Fibroblast of lung (primary cell): ENCODE results near the gene SEC31B. TPM values are rescaled to one million over a fixed set of nuclear protein-coding genes. Genes with fewer than 3 reads are reported as not detected.

Experiments used
- DNase-seq, 2 donors: peaks; one replicate each; pipeline versions ENCODE4 v3.0.0 to v3.0.0-alpha.2; 2010; ENCODE audit warnings: low read depth in 2 of 2
- H2AFZ ChIP-seq: 2 replicates; pipeline ENCODE4 v1.5.1; 2012; ENCODE audit warnings: low read length, control low read depth, inconsistent platforms
- H3K27ac ChIP-seq: 2 replicates; pipeline ENCODE4 v1.5.1; 2011; ENCODE audit warnings: low read length, control low read depth; ENCODE audit not compliant: insufficient read depth
- H3K27me3 ChIP-seq: 2 replicates; pipeline ENCODE4 v1.5.1; 2011; ENCODE audit warnings: mild to moderate bottlenecking, low read length; ENCODE audit not compliant: control insufficient read depth, insufficient read depth
- H3K36me3 ChIP-seq: 2 replicates; pipeline ENCODE4 v1.5.1; 2011; ENCODE audit warnings: low read length; ENCODE audit not compliant: control insufficient read depth, insufficient read depth
- H3K4me1 ChIP-seq: 2 replicates; pipeline ENCODE4 v1.5.1; 2011; ENCODE audit warnings: low read length; ENCODE audit not compliant: control insufficient read depth, insufficient read depth; ENCODE audit errors: extremely low read depth
- H3K4me2 ChIP-seq: 2 replicates; pipeline ENCODE4 v1.5.1; 2011; ENCODE audit warnings: low read length, control low read depth; ENCODE audit not compliant: insufficient read depth; ENCODE audit errors: extremely low read depth
- H3K4me3 ChIP-seq, 4 experiments: fragments of 200-600 bp in 1 of 4; sonication (generic) in 1 of 4; replicated peaks in 1 of 4; 2 replicates each; pipeline ENCODE4 v1.5.1; 2011 to 2016; ENCODE audit warnings: low read length in 4 of 4, low read depth in 3 of 4, mild to moderate bottlenecking in 3 of 4, control low read depth in 2 of 4, inconsistent platforms in 1 of 4, mixed read lengths in 1 of 4; ENCODE audit not compliant: insufficient read depth in 1 of 4; ENCODE audit errors: control extremely low read depth in 1 of 4
- H3K79me2 ChIP-seq: 2 replicates; pipeline ENCODE4 v1.5.1; 2012; ENCODE audit warnings: mild to moderate bottlenecking, low read length, inconsistent platforms; ENCODE audit not compliant: control insufficient read depth, insufficient read depth
- H3K9ac ChIP-seq: 2 replicates; pipeline ENCODE4 v1.5.1; 2011; ENCODE audit warnings: mild to moderate bottlenecking, low read length, control low read depth; ENCODE audit not compliant: insufficient read depth
- H3K9me3 ChIP-seq: 2 replicates; pipeline ENCODE4 v1.5.1; 2012; ENCODE audit warnings: low read depth, low read length; ENCODE audit not compliant: control insufficient read depth, insufficient read depth
- H4K20me1 ChIP-seq: 2 replicates; pipeline ENCODE4 v1.5.1; 2011; ENCODE audit warnings: low read length; ENCODE audit not compliant: control insufficient read depth, insufficient read depth; ENCODE audit errors: extremely low read depth
- EZH2 ChIP-seq: IDR thresholded peaks from 2 replicates; pipeline ENCODE4 v1.5.1; 2012; ENCODE audit warnings: low read length, control low read depth, mild to moderate bottlenecking; ENCODE audit errors: missing control alignments
- polyA minus RNA-seq: library from RNA; depleted of rRNA, polyadenylated mRNA; stranded (reverse); fragments of >200 nt; gene quantifications from 2 replicates; pipeline ENCODE4 v1.2.3, GENCODE V29; 2011; ENCODE audit warnings: low replicate concordance
- polyA plus RNA-seq, 2 donors: library from polyadenylated mRNA; depleted of rRNA in 1 of 2; stranded (reverse) in 1 of 2; unstranded in 1 of 2; fragments of >200 nt; gene quantifications; 2 replicates each; pipeline ENCODE4 v1.2.1, GENCODE V29; 2011 to 2012; ENCODE audit warnings: missing spikeins in 1 of 2
- total RNA-seq: library from RNA; depleted of rRNA; stranded (reverse); fragments of >200 nt; gene quantifications from 2 replicates; pipeline ENCODE4 v1.2.1, GENCODE V29; 2014
- TF ChIP-seq, protein P1 (sequence below), 2 donors: IDR thresholded peaks in 1 of 2; conservative IDR thresholded peaks in 1 of 2; 1 replicate in 1 of 2; 2 replicates in 1 of 2; pipeline ENCODE4 v1.5.1; 2011 to 2012; ENCODE audit warnings: low read length in 2 of 2, control low read depth in 1 of 2, inconsistent platforms in 1 of 2, low read depth in 1 of 2, mild to moderate bottlenecking in 1 of 2

The SEC31B gene, protein sequence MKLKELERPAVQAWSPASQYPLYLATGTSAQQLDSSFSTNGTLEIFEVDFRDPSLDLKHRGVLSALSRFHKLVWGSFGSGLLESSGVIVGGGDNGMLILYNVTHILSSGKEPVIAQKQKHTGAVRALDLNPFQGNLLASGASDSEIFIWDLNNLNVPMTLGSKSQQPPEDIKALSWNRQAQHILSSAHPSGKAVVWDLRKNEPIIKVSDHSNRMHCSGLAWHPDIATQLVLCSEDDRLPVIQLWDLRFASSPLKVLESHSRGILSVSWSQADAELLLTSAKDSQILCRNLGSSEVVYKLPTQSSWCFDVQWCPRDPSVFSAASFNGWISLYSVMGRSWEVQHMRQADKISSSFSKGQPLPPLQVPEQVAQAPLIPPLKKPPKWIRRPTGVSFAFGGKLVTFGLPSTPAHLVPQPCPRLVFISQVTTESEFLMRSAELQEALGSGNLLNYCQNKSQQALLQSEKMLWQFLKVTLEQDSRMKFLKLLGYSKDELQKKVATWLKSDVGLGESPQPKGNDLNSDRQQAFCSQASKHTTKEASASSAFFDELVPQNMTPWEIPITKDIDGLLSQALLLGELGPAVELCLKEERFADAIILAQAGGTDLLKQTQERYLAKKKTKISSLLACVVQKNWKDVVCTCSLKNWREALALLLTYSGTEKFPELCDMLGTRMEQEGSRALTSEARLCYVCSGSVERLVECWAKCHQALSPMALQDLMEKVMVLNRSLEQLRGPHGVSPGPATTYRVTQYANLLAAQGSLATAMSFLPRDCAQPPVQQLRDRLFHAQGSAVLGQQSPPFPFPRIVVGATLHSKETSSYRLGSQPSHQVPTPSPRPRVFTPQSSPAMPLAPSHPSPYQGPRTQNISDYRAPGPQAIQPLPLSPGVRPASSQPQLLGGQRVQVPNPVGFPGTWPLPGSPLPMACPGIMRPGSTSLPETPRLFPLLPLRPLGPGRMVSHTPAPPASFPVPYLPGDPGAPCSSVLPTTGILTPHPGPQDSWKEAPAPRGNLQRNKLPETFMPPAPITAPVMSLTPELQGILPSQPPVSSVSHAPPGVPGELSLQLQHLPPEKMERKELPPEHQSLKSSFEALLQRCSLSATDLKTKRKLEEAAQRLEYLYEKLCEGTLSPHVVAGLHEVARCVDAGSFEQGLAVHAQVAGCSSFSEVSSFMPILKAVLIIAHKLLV
- 2.3 and 3.0 TPM in 2 replicates for total RNA-seq
- polyA plus RNA-seq = 1.8 and 2.7 TPM in 2 replicates
- 0.81 and 1.5 TPM in 2 replicates for polyA plus RNA-seq (2012)
- polyA minus RNA-seq = 1.5 and 3.4 TPM in 2 replicates

DNA sequence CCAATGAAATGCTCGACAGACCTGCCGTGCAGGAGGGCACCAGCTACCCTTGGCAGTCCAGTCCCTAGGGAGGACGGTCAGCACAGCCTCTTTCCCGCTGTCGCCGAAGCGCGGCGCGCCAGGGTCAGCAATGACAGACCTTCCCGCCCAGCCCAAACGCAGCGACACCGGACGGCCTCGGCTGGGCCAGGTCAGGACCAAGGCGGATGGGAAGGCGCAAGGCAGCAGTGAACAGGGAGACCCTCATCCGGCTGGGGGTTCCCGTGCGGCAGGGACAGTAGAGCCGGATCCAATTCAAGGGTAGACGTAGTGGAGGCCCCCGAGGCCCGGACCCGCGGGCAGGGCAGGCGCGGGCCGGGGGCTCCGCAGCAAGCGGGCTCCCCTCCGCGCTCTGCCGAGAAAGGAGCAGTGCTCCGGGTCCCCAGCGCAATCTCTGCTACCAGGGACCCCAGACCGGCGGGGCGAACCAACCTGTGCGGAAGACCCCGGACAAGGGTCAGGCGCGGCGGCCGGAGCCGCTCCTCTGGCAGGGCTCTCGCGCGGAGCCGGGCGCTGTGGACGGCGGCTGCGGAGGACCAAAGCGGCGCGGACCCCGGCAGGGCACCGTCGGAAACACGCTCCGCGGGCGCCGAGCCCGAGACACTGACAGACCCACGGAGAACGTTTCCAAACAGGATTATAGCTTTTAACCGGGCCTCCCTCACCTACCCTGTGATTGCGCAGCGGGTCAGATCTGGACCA, at the start of gene SEC31B:
TSS of gene SEC31B (minus strand) at position 551 of the 741 bp plus-strand sequence. CDS start 2,909 bp downstream, outside the sequence.
- TF ChIP-seq EZH2 = no peak
- TF ChIP-seq, protein P1, sequence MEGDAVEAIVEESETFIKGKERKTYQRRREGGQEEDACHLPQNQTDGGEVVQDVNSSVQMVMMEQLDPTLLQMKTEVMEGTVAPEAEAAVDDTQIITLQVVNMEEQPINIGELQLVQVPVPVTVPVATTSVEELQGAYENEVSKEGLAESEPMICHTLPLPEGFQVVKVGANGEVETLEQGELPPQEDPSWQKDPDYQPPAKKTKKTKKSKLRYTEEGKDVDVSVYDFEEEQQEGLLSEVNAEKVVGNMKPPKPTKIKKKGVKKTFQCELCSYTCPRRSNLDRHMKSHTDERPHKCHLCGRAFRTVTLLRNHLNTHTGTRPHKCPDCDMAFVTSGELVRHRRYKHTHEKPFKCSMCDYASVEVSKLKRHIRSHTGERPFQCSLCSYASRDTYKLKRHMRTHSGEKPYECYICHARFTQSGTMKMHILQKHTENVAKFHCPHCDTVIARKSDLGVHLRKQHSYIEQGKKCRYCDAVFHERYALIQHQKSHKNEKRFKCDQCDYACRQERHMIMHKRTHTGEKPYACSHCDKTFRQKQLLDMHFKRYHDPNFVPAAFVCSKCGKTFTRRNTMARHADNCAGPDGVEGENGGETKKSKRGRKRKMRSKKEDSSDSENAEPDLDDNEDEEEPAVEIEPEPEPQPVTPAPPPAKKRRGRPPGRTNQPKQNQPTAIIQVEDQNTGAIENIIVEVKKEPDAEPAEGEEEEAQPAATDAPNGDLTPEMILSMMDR (conservative IDR thresholded peaks at IDR 0.05 in 1 of 2, IDR thresholded peaks at IDR 0.05 in 1 of 2; ENCODE audit: low read depth in 1 of 2, low read length in 2 of 2) = peak in 1 of 2 donors; percentile 11

DNA sequence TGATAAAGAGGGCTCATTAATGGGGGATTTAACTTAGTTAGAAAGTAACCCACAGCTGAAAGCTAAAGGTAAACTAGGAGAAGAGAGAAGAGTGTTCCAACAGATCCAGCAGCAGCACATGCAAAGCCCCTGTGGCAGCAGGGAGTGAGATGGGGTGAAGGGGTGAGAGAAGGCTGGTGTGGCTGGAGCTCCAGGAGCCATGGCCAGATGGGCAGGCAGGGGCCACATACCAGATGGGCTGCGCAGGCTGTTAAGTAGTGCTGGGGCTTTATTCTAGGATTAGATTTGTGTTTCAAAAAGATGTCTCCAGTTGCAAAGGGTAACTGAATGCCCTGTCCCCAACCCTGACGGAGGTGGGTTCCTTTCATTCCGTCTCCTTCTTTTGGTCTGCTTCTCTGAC, 49.3 kb upstream of the SEC31B start:
- Histone ChIP-seq H3K36me3 (no peaks in the 10 kb centered on the region), H4K20me1 (no peaks in the 10 kb centered on the region), H3K79me2 (no peaks in the 10 kb centered on the region), H3K27ac (no peak overlapping the region), H3K27me3 (peaks cover 40% of the 10 kb centered on the region), H2AFZ (no peak overlapping the region), H3K4me3 (no peak overlapping the region), H3K4me2 (no peak overlapping the region), H3K9ac (no peak overlapping the region), H3K9me3 (no peaks in the 10 kb centered on the region), H3K4me1 (no peaks in the 10 kb centered on the region)
- TF ChIP-seq EZH2 = no peak
- TF ChIP-seq, protein P1 (conservative IDR thresholded peaks at IDR 0.05 in 1 of 2, IDR thresholded peaks at IDR 0.05 in 1 of 2; ENCODE audit: low read depth in 1 of 2, low read length in 2 of 2) = no peak
- no peak for DNase-seq

More for the DNA sequence above, at the start of gene SEC31B:
- Histone ChIP-seq H3K4me3 (peak within 1 kb of the TSS; percentile 31 to 54 (median 39)), H2AFZ (peak within 1 kb of the TSS; percentile 66), H3K4me1 (peaks cover 5% of the 10 kb centered on the region), H3K9me3 (no peaks in the 10 kb centered on the region), H3K27me3 (no peaks in the 10 kb centered on the region), H3K4me2 (peak within 1 kb of the TSS; percentile 85), H3K36me3 (peaks cover 3% of the 10 kb centered on the region), H3K9ac (peak within 1 kb of the TSS; percentile 28), H3K27ac (no peak within 1 kb of the TSS), H4K20me1 (no peaks in the 10 kb centered on the region), H3K79me2 (no peaks in the 10 kb centered on the region)
- DNase-seq = no peak
